Thyroid gland (tissue), 4 donors: ENCODE results near the gene LLGL1. TPM values are rescaled to one million over a fixed set of nuclear protein-coding genes. Genes with fewer than 3 reads are reported as not detected.
A peak's percentile ranks its signal among the peaks of the same experiment; 100 is the strongest.

Experiments used
- DNase-seq, 2 donors: peaks; one replicate each; pipeline ENCODE4 v3.0.0-alpha.2; 2019
- H3K27ac ChIP-seq, 3 donors: fragments of 200-600 bp; sonication (generic); 1 replicate in 2 of 3; 2 replicates in 1 of 3; pipeline ENCODE4 v1.5.1; 2016 to 2019; ENCODE audit warnings: mild to moderate bottlenecking in 1 of 3, moderate library complexity in 1 of 3
- H3K27me3 ChIP-seq: fragments of 200-600 bp; sonication (generic); one replicate; pipeline ENCODE4 v1.5.1; 2019
- H3K36me3 ChIP-seq, 2 donors: fragments of 200-600 bp; sonication (generic); one replicate each; pipeline ENCODE4 v1.5.1; 2016 to 2019
- H3K4me1 ChIP-seq, 2 donors: fragments of 200-600 bp; sonication (generic); one replicate each; pipeline ENCODE4 v1.5.1; 2017 to 2019
- H3K4me3 ChIP-seq, 3 donors: fragments of 200-600 bp; sonication (generic); replicated peaks in 1 of 3; 1 replicate in 2 of 3; 2 replicates in 1 of 3; pipeline ENCODE4 v1.5.1; 2016; ENCODE audit warnings: mild to moderate bottlenecking in 1 of 3
- H3K9me3 ChIP-seq: fragments of 200-600 bp; sonication (generic); one replicate; pipeline ENCODE4 v1.5.1; 2017
- POLR2A ChIP-seq, 2 donors: fragments of 450-650 bp; IDR thresholded peaks; one replicate each; pipeline ENCODE4 v1.6.1; 2017; ENCODE audit warnings: antibody characterized with exemption in 2 of 2, mild to moderate bottlenecking in 2 of 2, moderate library complexity in 1 of 2
- WGBS, 2 donors: methylation state at CpG; one replicate each; pipeline ENCODE4 v1.1.5; 2017; 5-methylcytosine and 5-hydroxymethylcytosine counted together
- intact Hi-C: fragments of 100-400 bp; cut with DNase I; formaldehyde crosslinking; loops from one replicate; pipeline ENCODE4 v1.15.1; 2023
- total RNA-seq, 4 donors: library from RNA; depleted of rRNA; stranded (reverse); fragments of >200 nt; gene quantifications; one replicate each; pipeline ENCODE4 v1.2.3, GENCODE V29; 2016
- TF ChIP-seq, protein P1 (sequence below), 6 experiments: fragments of 200-600 bp in 3 of 6; fragments of 450-650 bp in 3 of 6; sonication (generic) in 3 of 6; IDR thresholded peaks; one replicate each; pipeline ENCODE4 v1.5.1; 2016 to 2019; ENCODE audit warnings: antibody characterized with exemption in 6 of 6, mild to moderate bottlenecking in 2 of 6, inconsistent platforms in 1 of 6, moderate library complexity in 1 of 6

Gene LLGL1
- total RNA-seq, 4 donors from 2014 or later = 14.5 to 19.4 (median 17.5) TPM

DNA sequence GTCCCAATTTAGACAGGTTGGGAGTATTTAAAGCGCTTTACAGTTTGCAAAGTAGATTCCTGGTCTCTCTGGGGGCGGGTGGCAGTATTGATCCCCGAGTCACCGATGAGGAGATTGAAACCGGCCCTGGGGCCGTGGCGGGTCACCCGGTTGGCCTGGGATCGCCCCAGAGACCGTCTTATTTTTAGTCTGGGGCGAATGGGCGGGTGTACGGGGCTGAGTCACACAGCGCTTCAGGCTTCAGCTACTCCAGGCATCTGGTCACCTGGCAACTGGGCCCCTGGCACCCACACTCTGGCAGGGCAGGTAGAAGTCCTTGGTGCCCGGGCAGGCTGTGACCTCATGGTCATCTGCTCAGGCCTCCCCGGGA is 35.7 kb downstream of the LLGL1 start:
- peak; percentile 98 for DNase-seq
- Histone ChIP-seq H3K27ac (peak overlapping the region; percentile 92 to 99 (median 96)), H3K4me3 (peak overlapping the region; percentile 44 to 89 (median 67)), H3K36me3 (peaks cover 28 to 29% of the 10 kb centered on the region in 2 donors), H3K4me1 (peaks cover 38 to 50% of the 10 kb centered on the region in 2 donors), H3K9me3 (no peaks in the 10 kb centered on the region), H3K27me3 (no peaks in the 10 kb centered on the region)
- WGBS, 2 donors = 4 to 6% methylated on average over 9 to 11 of the region's 16 CpGs
- intact Hi-C loops = no loop called here
- TF ChIP-seq, protein P1, sequence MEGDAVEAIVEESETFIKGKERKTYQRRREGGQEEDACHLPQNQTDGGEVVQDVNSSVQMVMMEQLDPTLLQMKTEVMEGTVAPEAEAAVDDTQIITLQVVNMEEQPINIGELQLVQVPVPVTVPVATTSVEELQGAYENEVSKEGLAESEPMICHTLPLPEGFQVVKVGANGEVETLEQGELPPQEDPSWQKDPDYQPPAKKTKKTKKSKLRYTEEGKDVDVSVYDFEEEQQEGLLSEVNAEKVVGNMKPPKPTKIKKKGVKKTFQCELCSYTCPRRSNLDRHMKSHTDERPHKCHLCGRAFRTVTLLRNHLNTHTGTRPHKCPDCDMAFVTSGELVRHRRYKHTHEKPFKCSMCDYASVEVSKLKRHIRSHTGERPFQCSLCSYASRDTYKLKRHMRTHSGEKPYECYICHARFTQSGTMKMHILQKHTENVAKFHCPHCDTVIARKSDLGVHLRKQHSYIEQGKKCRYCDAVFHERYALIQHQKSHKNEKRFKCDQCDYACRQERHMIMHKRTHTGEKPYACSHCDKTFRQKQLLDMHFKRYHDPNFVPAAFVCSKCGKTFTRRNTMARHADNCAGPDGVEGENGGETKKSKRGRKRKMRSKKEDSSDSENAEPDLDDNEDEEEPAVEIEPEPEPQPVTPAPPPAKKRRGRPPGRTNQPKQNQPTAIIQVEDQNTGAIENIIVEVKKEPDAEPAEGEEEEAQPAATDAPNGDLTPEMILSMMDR (IDR thresholded peaks at IDR 0.05) = no peak
- peak in 1 of 2 donors; percentile 62 for TF ChIP-seq POLR2A (IDR thresholded peaks at IDR 0.05)

GRCh38 chr17:18261659-18262058 is 36.2 kb downstream of the LLGL1 start:
- H3K27ac ChIP-seq = peak overlapping the region; percentile 92 to 99 (median 96)
- TF ChIP-seq POLR2A (IDR thresholded peaks at IDR 0.05) = no peak
- TF ChIP-seq, protein P1 (IDR thresholded peaks at IDR 0.05) = no peak
- peaks cover 27% of the 10 kb centered on the region in 2 donors for H3K36me3 ChIP-seq
- H3K27me3 ChIP-seq = no peaks in the 10 kb centered on the region
- H3K4me1 ChIP-seq = peaks cover 37 to 45% of the 10 kb centered on the region in 2 donors
- DNase-seq = no peak
- H3K9me3 ChIP-seq = no peaks in the 10 kb centered on the region
- H3K4me3 ChIP-seq = peak overlapping the region in 1 of 3 donors; percentile 67
- intact Hi-C loops = no loop called here
- 79 to 86% methylated on average over 2 to 3 of the region's 3 CpGs for WGBS, 2 donors

DNA sequence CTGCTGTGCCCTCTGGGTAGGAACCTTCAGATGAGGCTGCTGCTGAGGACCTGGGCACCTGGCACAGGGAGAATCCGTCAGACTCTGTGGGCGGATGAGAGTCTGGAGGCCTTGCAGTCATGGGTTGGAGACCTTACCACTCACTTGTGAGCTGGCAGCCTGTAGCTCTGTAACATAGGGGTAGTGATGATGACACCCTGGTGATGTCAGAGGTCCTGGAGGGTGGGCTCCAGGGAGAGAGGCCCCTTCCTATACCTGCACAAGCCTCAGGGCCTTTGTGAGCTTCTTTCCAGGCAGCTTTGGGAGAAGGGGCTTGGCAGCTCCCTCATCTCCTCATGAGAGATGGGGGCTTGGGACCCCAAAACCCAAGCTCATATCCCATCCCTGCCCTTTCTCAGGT is 36.7 kb downstream of the LLGL1 start:
- no peak overlapping the region for H3K4me3 ChIP-seq
- peaks cover 27% of the 10 kb centered on the region in 2 donors for H3K36me3 ChIP-seq
- no peak for TF ChIP-seq POLR2A (IDR thresholded peaks at IDR 0.05)
- H3K9me3 ChIP-seq = no peaks in the 10 kb centered on the region
- DNase-seq = peak; percentile 17 to 18
- 68 to 86% methylated on average over 2 of the region's 2 CpGs for WGBS, 2 donors
- H3K27ac ChIP-seq = peak overlapping the region; percentile 92 to 99 (median 96)
- intact Hi-C loops = no loop called here
- H3K4me1 ChIP-seq = peaks cover 32 to 41% of the 10 kb centered on the region in 2 donors
- H3K27me3 ChIP-seq = no peaks in the 10 kb centered on the region

DNA sequence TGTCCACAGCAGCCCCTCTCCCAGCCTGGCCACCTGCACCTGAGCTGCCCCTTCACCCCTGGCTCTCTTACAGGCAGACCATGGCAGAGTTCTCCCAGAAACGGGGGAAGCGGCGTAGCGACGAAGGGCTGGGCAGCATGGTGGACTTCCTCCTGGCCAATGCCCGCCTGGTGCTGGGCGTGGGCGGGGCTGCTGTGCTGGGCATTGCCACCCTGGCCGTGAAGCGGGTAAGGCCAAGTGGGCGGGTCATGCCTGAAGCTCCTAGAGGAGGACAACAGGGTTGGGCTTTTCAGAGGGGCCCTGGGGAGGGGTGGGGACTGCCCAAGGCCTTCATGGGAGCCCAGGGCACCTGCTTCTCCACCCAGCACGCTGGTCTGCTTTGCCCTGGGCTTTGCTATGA is 37.2 kb downstream of the LLGL1 start:
- WGBS, 2 donors = 80 to 94% methylated on average over 6 to 12 of the region's 12 CpGs

GRCh38 chr17:18263885-18264682 is 38.6 kb downstream of the LLGL1 start:
- no peak for DNase-seq
- H3K36me3 ChIP-seq = peaks cover 27% of the 10 kb centered on the region in 2 donors
- 93 to 96% methylated on average over 5 to 21 of the region's 50 CpGs for WGBS, 2 donors
- H3K27me3 ChIP-seq = no peaks in the 10 kb centered on the region
- TF ChIP-seq, protein P1 (IDR thresholded peaks at IDR 0.05) = no peak
- no peak for TF ChIP-seq POLR2A (IDR thresholded peaks at IDR 0.05)
- peaks cover 22 to 30% of the 10 kb centered on the region in 2 donors for H3K4me1 ChIP-seq
- H3K27ac ChIP-seq = no peak overlapping the region
- H3K9me3 ChIP-seq = no peaks in the 10 kb centered on the region
- intact Hi-C loops = no loop called here
- no peak overlapping the region for H3K4me3 ChIP-seq

More for the DNA sequence above, 37.2 kb downstream of the LLGL1 start:
- Histone ChIP-seq H3K4me1 (peaks cover 27 to 36% of the 10 kb centered on the region in 2 donors), H3K9me3 (no peaks in the 10 kb centered on the region), H3K36me3 (peaks cover 27% of the 10 kb centered on the region in 2 donors), H3K27me3 (no peaks in the 10 kb centered on the region), H3K27ac (peak overlapping the region in 1 of 3 donors; percentile 92), H3K4me3 (no peak overlapping the region)
- intact Hi-C loops = no loop called here
- DNase-seq = no peak
- no peak for TF ChIP-seq POLR2A (IDR thresholded peaks at IDR 0.05)
- TF ChIP-seq, protein P1 (IDR thresholded peaks at IDR 0.05) = no peak
